Measurements from ENCODE around the gene ZNF107.
A peak's percentile ranks its signal among the peaks of the same experiment; 100 is the strongest.

ZNF107 gene

DNA sequence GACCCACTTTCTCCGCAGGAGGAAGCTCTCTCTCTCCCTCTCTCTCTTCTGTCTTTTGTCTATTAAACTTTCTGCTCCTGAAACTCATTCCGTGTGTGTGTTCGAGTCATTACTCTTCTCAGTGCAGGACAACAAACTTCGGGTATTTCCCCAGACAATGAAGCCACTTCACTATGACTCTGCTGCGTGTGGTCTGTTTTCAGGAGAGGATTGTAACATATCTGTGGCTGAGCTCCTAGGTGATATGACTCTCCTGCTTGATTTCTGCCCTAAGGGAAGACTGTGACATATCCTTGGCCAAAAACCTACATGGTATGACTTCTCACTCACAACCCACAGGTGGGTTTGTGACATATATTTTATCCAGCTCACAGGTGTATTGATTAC is 39.9 kb upstream of the ZNF107 start:
- no peak for DNase-seq (ENCODE audit: low read depth)
- TF ChIP-seq, protein P1, sequence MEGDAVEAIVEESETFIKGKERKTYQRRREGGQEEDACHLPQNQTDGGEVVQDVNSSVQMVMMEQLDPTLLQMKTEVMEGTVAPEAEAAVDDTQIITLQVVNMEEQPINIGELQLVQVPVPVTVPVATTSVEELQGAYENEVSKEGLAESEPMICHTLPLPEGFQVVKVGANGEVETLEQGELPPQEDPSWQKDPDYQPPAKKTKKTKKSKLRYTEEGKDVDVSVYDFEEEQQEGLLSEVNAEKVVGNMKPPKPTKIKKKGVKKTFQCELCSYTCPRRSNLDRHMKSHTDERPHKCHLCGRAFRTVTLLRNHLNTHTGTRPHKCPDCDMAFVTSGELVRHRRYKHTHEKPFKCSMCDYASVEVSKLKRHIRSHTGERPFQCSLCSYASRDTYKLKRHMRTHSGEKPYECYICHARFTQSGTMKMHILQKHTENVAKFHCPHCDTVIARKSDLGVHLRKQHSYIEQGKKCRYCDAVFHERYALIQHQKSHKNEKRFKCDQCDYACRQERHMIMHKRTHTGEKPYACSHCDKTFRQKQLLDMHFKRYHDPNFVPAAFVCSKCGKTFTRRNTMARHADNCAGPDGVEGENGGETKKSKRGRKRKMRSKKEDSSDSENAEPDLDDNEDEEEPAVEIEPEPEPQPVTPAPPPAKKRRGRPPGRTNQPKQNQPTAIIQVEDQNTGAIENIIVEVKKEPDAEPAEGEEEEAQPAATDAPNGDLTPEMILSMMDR (IDR thresholded peaks at IDR 0.05; ENCODE audit: low read depth, low read length) = no peak
- TF ChIP-seq, protein P2, sequence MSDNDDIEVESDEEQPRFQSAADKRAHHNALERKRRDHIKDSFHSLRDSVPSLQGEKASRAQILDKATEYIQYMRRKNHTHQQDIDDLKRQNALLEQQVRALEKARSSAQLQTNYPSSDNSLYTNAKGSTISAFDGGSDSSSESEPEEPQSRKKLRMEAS (IDR thresholded peaks at IDR 0.05; ENCODE audit: low read depth, low read length) = no peak
- TF ChIP-seq POLR2A (IDR thresholded peaks at IDR 0.05; ENCODE audit: extremely low read depth, insufficient read length) (no peak), MYC (IDR thresholded peaks at IDR 0.05; ENCODE audit: low read depth, low read length) (no peak)
- H3K4me3 ChIP-seq (ENCODE audit: low read depth, low read length) = no peak overlapping the region

DNA sequence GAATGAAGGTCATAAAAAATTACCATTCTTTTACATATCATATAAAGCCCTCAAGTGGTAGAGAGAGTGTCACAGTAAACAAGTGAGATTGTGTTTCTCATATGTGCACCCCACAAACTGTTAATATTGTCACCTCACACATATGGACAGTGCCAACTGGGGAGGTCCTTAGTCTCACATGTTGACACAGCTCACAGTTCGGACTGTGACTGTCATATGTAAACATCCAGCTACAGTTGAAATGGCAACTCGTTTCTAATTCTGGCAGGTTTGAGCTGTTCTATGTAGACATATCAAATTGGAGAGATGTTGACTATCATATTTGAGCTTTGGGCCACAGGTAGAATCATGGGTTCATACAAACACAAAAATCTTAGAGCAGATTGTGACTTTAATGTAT is 39.4 kb upstream of the ZNF107 start:
- TF ChIP-seq POLR2A (IDR thresholded peaks at IDR 0.05; ENCODE audit: extremely low read depth, insufficient read length) = no peak
- TF ChIP-seq, protein P1 (IDR thresholded peaks at IDR 0.05; ENCODE audit: low read depth, low read length) = no peak
- TF ChIP-seq MYC (IDR thresholded peaks at IDR 0.05; ENCODE audit: low read depth, low read length) = no peak
- TF ChIP-seq, protein P2 (IDR thresholded peaks at IDR 0.05; ENCODE audit: low read depth, low read length) = no peak
- no peak overlapping the region for H3K4me3 ChIP-seq (ENCODE audit: low read depth, low read length)
- DNase-seq (ENCODE audit: low read depth) = no peak

DNA sequence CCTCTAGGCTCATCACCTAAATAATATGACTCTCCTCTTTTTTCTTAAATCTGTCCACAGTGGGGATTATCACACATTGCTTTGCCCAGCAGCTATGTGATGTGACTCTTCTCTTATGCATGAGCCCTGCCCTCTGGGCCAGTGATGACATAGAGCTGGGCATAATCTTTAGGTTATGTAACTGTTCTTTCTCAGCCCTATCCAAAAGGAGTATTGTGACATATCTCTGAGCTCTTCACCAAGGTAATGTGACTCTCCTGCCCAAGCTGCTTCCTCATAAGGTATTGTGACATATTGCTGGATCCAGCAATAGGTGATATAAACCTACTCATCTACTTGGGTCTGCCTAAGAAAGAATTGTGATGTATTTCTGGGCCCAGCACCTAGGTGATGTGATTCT is 37.7 kb upstream of the ZNF107 start:
- peak; percentile 30 for DNase-seq (ENCODE audit: low read depth)
- H3K4me3 ChIP-seq (ENCODE audit: low read depth, low read length) = no peak overlapping the region
- TF ChIP-seq, protein P1 (IDR thresholded peaks at IDR 0.05; ENCODE audit: low read depth, low read length) = no peak
- TF ChIP-seq, protein P2 (IDR thresholded peaks at IDR 0.05; ENCODE audit: low read depth, low read length) = no peak
- TF ChIP-seq POLR2A (IDR thresholded peaks at IDR 0.05; ENCODE audit: extremely low read depth, insufficient read length) (no peak), MYC (IDR thresholded peaks at IDR 0.05; ENCODE audit: low read depth, low read length) (no peak)

DNA sequence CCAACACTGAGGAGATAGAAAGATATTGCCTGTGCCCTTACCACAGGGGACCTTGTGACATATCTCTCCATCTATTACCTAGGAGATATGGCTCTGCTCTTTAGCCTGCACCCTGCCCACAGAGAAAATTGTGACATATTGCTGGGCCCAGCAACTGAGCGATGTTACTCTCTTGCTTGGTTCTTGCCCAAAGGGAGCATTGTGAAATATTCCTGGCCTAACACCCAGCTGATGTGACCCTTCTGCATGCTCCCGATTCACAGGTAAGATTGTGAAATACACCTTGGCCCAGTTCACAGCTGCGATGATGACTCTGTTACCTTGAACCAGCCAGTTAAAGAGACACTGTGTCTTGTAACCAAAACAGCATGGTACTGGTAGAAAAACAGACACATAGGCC is 37.2 kb upstream of the ZNF107 start:
- H3K4me3 ChIP-seq (ENCODE audit: low read depth, low read length) = no peak overlapping the region
- no peak for DNase-seq (ENCODE audit: low read depth)
- TF ChIP-seq POLR2A (IDR thresholded peaks at IDR 0.05; ENCODE audit: extremely low read depth, insufficient read length) (no peak), MYC (IDR thresholded peaks at IDR 0.05; ENCODE audit: low read depth, low read length) (no peak)
- TF ChIP-seq, protein P2 (IDR thresholded peaks at IDR 0.05; ENCODE audit: low read depth, low read length) = no peak
- TF ChIP-seq, protein P1 (IDR thresholded peaks at IDR 0.05; ENCODE audit: low read depth, low read length) = no peak

DNA sequence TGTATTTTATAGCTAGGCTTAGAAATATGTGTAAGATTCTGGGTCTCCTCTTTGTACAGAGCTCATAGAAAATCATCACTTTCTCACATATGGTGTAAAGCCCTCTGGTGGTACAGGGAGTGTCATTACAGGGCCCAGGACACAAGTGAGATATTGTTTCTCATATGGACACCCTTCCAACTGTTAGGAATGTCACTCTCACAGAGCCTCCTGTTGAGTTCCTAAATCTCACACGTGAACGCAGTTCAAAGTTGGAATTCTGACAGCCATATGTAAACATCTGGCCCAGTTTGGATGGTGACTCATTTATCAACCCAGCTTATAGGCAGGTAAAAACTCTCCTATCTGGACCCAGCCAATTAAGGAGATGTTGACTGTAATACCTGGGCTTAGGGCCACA is 35.4 kb upstream of the ZNF107 start:
- TF ChIP-seq, protein P2 (IDR thresholded peaks at IDR 0.05; ENCODE audit: low read depth, low read length) = no peak
- TF ChIP-seq, protein P1 (IDR thresholded peaks at IDR 0.05; ENCODE audit: low read depth, low read length) = peak; percentile 62
- TF ChIP-seq MYC (IDR thresholded peaks at IDR 0.05; ENCODE audit: low read depth, low read length) = no peak
- H3K4me3 ChIP-seq (ENCODE audit: low read depth, low read length) = no peak overlapping the region
- peak; percentile 47 for DNase-seq (ENCODE audit: low read depth)

DNA sequence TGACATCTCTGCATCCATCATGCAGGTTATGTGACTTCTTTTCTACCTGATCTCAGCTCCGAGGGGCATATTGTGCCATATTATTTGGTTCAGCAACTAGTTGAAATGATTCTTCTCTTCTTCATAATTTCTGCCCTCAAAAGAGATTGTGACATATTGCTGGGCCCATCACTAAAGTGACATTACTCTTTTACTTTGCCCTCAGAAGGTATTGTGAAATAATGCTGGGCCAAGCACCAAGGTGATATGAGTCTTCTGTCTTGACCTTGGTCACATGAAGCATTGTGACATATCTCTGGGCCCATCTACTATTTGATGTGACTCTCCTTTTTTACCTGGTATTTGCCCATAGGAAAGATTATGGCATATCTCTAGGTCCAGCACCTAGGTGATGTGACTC is 33.9 kb upstream of the ZNF107 start:
- no peak overlapping the region for H3K4me3 ChIP-seq (ENCODE audit: low read depth, low read length)
- no peak for TF ChIP-seq POLR2A (IDR thresholded peaks at IDR 0.05; ENCODE audit: extremely low read depth, insufficient read length)
- TF ChIP-seq, protein P1 (IDR thresholded peaks at IDR 0.05; ENCODE audit: low read depth, low read length) = no peak
- no peak for TF ChIP-seq MYC (IDR thresholded peaks at IDR 0.05; ENCODE audit: low read depth, low read length)
- TF ChIP-seq, protein P2 (IDR thresholded peaks at IDR 0.05; ENCODE audit: low read depth, low read length) = no peak

More for the DNA sequence above, 33.9 kb upstream of the ZNF107 start:
- DNase-seq (ENCODE audit: low read depth) = no peak

Data from NB4 (cell line).